Measurements from ENCODE around the gene GRAMD4. TPM values are rescaled to one million over a fixed set of nuclear protein-coding genes. Genes with fewer than 3 reads are reported as not detected.

GRAMD4 gene
- total and polyA plus RNA-seq, 2 experiments from 2014 or later, result 21.8 to 31.0 TPM

- H3K36me3 ChIP-seq (replicated peaks; ENCODE audit: insufficient read depth, low read depth), result no peaks in the 10 kb centered on the region
- DNase-seq (ENCODE audit: low spot score), result no peak
- H3K79me2 ChIP-seq, result no peaks in the 10 kb centered on the region
- no peaks in the 10 kb centered on the region for H4K20me1 ChIP-seq (ENCODE audit: insufficient read depth, poor library complexity, severe bottlenecking)
- peak overlapping the region; percentile 31 for H3K4me2 ChIP-seq
- 85% methylated on average over 29 of the region's 29 CpGs for WGBS (ENCODE audit: low lambda C conversion rate, missing lambda C conversion rate)
- H3K27ac ChIP-seq, result peak overlapping the region; percentile 90
- H3K27me3 ChIP-seq, result no peaks in the 10 kb centered on the region
- no peak overlapping the region for H2AFZ ChIP-seq
- no peak overlapping the region for H3K4me3 ChIP-seq
- TF ChIP-seq CTCF (IDR thresholded peaks at IDR 0.05; ENCODE audit: poor library complexity), result no peak
- no peak for TF ChIP-seq EZH2phosphoT487 (IDR thresholded peaks at IDR 0.05; ENCODE audit: low read depth, severe bottlenecking, unreplicated experiment)
- TF ChIP-seq EZH2 (IDR thresholded peaks at IDR 0.05; ENCODE audit: borderline replicate concordance), result no peak
- no peaks in the 10 kb centered on the region for H3K9me3 ChIP-seq (ENCODE audit: low read depth)
- H3K9me2 ChIP-seq (replicated peaks; ENCODE audit: insufficient read depth), result no peaks in the 10 kb centered on the region
- peaks cover 22% of the 10 kb centered on the region for H3K4me1 ChIP-seq (ENCODE audit: insufficient read depth)
These were observed 16.2 kb downstream of the GRAMD4 start for GRCh38 chr22:46636221-46637002.

DNA sequence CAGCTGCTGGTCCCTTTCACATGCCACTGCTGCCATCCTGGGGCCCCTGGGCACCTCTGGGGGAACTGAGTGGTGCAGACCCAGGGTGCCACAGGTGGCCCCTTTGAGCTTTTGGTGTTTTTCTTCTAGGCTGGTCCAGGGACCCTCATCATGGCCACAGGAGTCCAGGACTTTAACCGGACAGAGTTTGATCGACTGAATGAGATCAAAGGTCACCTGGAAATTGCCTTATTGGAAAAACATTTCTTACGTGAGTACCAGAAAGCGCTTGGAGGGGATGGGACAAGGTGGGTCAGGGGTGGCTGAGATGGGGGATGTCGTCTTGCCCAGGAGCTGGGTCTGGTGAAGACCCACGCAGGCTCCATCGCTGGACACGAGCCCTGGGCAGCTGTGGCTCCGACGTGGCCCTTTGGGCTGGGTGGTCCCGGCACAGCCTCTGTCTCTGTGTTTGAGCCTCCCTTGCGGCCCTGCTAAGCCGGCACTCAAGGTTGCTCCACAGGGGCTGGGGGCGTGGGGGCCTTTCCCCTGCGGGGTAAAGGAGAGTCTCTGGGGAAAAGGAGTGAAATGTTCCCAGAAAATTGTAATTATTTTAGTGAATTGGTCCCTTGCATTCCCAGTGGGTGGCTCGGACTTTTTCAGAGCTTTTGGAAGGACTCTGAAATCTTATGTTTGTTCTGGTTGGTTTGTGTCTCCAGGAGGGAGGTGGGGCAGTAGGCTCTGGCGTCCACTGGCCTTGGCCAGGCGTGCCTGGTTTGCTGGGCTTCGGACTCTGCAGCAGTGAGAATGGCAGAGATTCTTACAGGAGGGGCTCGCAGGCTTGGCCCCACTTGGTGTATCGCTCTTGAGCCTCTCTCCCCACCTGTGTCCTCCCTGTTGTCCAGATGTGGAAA lies 17.8 kb downstream of the GRAMD4 start:
- no peaks in the 10 kb centered on the region for H3K79me2 ChIP-seq
- H3K36me3 ChIP-seq (replicated peaks; ENCODE audit: insufficient read depth, low read depth), result no peaks in the 10 kb centered on the region
- no peak for DNase-seq (ENCODE audit: low spot score)
- no peak overlapping the region for H3K4me3 ChIP-seq
- H3K4me2 ChIP-seq, result no peak overlapping the region
- H4K20me1 ChIP-seq (ENCODE audit: insufficient read depth, poor library complexity, severe bottlenecking), result no peaks in the 10 kb centered on the region
- H3K27me3 ChIP-seq, result no peaks in the 10 kb centered on the region
- H2AFZ ChIP-seq, result no peak overlapping the region
- 83% methylated on average over 20 of the region's 21 CpGs for WGBS (ENCODE audit: low lambda C conversion rate, missing lambda C conversion rate)
- peak overlapping the region; percentile 81 for H3K27ac ChIP-seq
- no peak for TF ChIP-seq EZH2 (IDR thresholded peaks at IDR 0.05; ENCODE audit: borderline replicate concordance)
- TF ChIP-seq EZH2phosphoT487 (IDR thresholded peaks at IDR 0.05; ENCODE audit: low read depth, severe bottlenecking, unreplicated experiment), result no peak
- TF ChIP-seq CTCF (IDR thresholded peaks at IDR 0.05; ENCODE audit: poor library complexity), result no peak
- no peaks in the 10 kb centered on the region for H3K9me3 ChIP-seq (ENCODE audit: low read depth)
- no peaks in the 10 kb centered on the region for H3K9me2 ChIP-seq (replicated peaks; ENCODE audit: insufficient read depth)
- H3K4me1 ChIP-seq (ENCODE audit: insufficient read depth), result peaks cover 22% of the 10 kb centered on the region

DNA sequence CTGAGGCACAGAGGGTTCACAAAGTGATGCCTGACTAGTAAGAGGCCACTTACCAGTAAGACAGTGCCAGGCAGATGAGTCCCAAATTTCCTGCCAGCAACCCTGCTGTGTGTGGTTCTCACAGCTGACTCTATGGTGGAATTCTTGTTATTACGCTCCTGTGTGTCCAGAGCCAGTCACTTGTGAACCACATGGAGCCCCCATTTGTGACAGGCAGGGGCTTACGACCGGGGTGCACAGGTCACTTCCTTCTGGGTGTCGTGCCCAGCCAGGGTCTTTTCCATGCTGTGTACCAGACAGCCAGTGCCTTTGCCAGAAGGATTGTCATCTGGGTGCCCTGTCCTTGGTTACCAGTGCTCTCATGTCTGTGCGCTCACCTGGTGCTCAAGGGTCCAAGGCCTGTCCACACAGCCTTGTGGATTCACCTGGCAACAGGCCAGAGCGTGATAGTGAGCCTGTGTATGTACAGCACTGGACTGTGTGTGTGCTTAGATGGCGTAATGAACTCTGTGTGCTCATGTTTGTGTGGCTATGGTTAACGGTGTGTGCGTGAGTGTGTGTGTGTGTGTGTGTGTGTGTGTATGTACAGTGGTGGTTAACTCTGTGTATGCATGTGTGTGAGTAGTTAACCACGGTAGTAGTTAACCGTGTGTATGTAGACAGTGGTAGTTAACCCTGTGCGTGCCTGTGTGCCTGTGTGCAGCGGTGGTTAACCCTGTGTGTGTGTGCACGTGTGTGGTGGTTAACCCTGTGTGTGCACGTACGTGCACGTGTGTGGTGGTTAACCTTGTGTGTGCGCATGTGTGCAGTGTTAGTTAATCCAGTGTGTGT lies 18.6 kb downstream of the GRAMD4 start:
- peak; percentile 86 for DNase-seq (ENCODE audit: low spot score)
- TF ChIP-seq EZH2 (IDR thresholded peaks at IDR 0.05; ENCODE audit: borderline replicate concordance) (no peak), EZH2phosphoT487 (IDR thresholded peaks at IDR 0.05; ENCODE audit: low read depth, severe bottlenecking, unreplicated experiment) (no peak), CTCF (IDR thresholded peaks at IDR 0.05; ENCODE audit: poor library complexity) (no peak)
- peak overlapping the region; percentile 81 for H3K27ac ChIP-seq

More for the DNA sequence above, 18.6 kb downstream of the GRAMD4 start:
- Histone ChIP-seq H4K20me1 (ENCODE audit: insufficient read depth, poor library complexity, severe bottlenecking) (no peaks in the 10 kb centered on the region), H2AFZ (no peak overlapping the region), H3K4me1 (ENCODE audit: insufficient read depth) (peaks cover 22% of the 10 kb centered on the region), H3K4me3 (no peak overlapping the region), H3K36me3 (replicated peaks; ENCODE audit: insufficient read depth, low read depth) (no peaks in the 10 kb centered on the region), H3K4me2 (no peak overlapping the region), H3K79me2 (peaks cover 7% of the 10 kb centered on the region), H3K9me2 (replicated peaks; ENCODE audit: insufficient read depth) (no peaks in the 10 kb centered on the region), H3K9me3 (ENCODE audit: low read depth) (no peaks in the 10 kb centered on the region), H3K27me3 (no peaks in the 10 kb centered on the region)
- 73% methylated on average over 18 of the region's 18 CpGs for WGBS (ENCODE audit: low lambda C conversion rate, missing lambda C conversion rate)
